Muscle layer of colon (tissue), 2 donors: ENCODE measurements around the gene CYP4F22.

Experiments
- H3K27ac ChIP-seq: one replicate; pipeline ENCODE4 v1.7.0; 2013; ENCODE audit warnings: low read depth, mild to moderate bottlenecking, low read length, moderate library complexity
- H3K27me3 ChIP-seq, 2 donors: one replicate each; pipeline ENCODE4 v1.7.0; 2013; ENCODE audit warnings: low read length in 2 of 2, mild to moderate bottlenecking in 2 of 2; ENCODE audit not compliant: insufficient read depth in 2 of 2, control insufficient read depth in 1 of 2
- H3K36me3 ChIP-seq: one replicate; pipeline ENCODE4 v1.7.0; 2013; ENCODE audit warnings: mild to moderate bottlenecking, low read length; ENCODE audit not compliant: insufficient read depth
- H3K4me1 ChIP-seq: one replicate; pipeline ENCODE4 v1.7.0; 2013; ENCODE audit warnings: mild to moderate bottlenecking, low read length; ENCODE audit not compliant: insufficient read depth
- H3K4me3 ChIP-seq, 2 donors: one replicate each; pipeline ENCODE4 v1.7.0; 2013; ENCODE audit warnings: low read length in 2 of 2, low read depth in 1 of 2, mild to moderate bottlenecking in 1 of 2, moderate library complexity in 1 of 2
- H3K9ac ChIP-seq: one replicate; pipeline ENCODE4 v1.7.0; 2013; ENCODE audit warnings: low read length
- H3K9me3 ChIP-seq: one replicate; pipeline ENCODE4 v1.7.0; 2013; ENCODE audit warnings: mild to moderate bottlenecking, low read length
- donor health status: abdominal sarcoma.
- donor health status: Adenocarcinoma of cecum.

The CYP4F22 gene

DNA sequence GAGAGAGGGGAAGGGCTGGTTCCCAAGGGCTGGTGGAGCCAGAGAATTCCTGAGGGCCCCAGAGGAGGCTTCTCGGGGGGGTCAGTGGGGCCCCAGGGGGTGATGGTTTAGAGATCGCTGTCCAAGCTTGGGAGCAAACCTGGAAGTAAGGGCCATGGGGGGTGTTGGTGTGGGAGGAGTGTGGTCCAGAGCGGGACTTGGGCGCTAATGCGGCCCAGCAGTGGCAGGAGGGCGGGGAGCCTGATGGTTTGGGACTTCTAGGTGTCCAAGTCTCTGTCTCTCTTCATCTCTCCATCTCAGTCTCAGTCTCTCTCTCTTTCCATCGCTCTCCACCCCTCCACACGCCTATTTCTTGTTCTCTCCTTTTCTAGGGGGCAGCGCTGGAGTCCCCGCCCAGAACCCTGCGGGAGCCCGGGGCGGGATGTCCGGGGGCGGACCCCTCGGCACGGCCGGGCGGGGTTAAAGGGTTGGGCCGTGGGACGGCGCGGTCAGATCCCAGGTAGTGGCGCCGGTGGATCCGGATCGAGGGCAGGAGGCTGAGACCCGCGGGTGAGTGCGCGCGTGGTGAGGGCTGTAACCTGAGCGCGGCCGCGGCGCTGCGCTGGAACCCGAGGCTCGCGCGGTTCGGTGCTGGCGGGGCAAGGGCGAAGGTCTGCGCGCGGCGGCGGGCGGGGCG lies at the start of gene CYP4F22:
TSS of gene CYP4F22 (plus strand) at position 491 of the 676 bp plus-strand sequence. CDS start 16,812 bp downstream, outside the sequence.
- H3K4me1 ChIP-seq = no peaks in the 10 kb centered on the region
- H3K36me3 ChIP-seq = no peaks in the 10 kb centered on the region
- no peaks in the 10 kb centered on the region for H3K9me3 ChIP-seq
- no peak within 1 kb of the TSS for H3K4me3 ChIP-seq
- peaks cover 6 to 31% of the 10 kb centered on the region in 2 donors for H3K27me3 ChIP-seq
- H3K27ac ChIP-seq = no peak within 1 kb of the TSS
- no peak within 1 kb of the TSS for H3K9ac ChIP-seq

DNA sequence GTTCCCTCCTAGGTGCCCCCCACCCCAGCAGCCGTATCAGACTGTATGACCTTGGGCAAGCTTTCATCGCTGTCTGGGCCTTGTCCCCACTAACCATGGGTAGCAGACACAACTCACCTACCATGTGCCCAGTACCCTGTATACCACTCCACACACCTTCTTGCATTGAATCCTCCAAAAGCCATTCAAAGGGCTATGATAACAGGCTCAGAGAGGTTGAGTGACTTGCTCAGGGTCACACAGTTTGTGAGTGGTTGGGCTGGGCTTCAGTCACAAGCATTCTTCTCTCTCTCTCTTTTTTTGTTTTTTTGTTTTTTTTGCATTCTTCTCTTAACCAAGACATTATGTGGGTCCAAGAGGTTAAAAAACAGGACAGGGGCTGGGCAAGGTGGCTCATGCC lies 46.6 kb upstream of the CYP4F22 start:
- H3K9me3 ChIP-seq = no peaks in the 10 kb centered on the region
- no peak overlapping the region for H3K4me3 ChIP-seq
- peaks cover 7 to 30% of the 10 kb centered on the region in 2 donors for H3K27me3 ChIP-seq
- H3K36me3 ChIP-seq = no peaks in the 10 kb centered on the region
- no peak overlapping the region for H3K9ac ChIP-seq
- no peaks in the 10 kb centered on the region for H3K4me1 ChIP-seq
- H3K27ac ChIP-seq = no peak overlapping the region

DNA sequence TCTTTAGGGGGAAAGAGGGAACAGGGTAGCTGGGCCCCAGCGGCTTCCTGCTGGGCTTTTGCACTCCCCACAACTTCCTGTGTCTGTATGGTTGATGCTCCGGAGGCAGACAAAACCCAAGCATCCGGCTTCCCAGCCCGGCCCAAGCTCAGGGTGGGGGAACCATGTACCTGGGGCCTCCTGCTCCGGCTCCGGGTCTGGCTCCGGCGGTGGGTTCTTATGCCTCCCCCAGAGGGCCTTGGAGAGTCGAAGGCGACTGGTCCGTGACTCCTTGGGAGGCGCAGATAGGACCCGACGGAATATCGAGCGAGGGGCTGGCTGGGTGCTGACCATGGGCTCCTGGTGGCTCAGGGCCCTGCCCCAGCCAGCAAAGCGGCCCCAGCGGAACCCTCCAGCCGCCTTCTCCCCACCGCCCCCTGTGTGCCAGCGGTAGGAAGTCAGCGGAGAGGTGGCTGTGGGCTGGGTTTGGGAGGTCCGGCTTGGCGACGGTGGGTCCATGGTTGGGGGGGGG lies 44.4 kb upstream of the CYP4F22 start:
- Histone ChIP-seq H3K4me1 (no peaks in the 10 kb centered on the region), H3K4me3 (no peak overlapping the region), H3K36me3 (no peaks in the 10 kb centered on the region), H3K27ac (no peak overlapping the region), H3K9me3 (no peaks in the 10 kb centered on the region), H3K9ac (no peak overlapping the region), H3K27me3 (peaks cover 10 to 22% of the 10 kb centered on the region in 2 donors)

DNA sequence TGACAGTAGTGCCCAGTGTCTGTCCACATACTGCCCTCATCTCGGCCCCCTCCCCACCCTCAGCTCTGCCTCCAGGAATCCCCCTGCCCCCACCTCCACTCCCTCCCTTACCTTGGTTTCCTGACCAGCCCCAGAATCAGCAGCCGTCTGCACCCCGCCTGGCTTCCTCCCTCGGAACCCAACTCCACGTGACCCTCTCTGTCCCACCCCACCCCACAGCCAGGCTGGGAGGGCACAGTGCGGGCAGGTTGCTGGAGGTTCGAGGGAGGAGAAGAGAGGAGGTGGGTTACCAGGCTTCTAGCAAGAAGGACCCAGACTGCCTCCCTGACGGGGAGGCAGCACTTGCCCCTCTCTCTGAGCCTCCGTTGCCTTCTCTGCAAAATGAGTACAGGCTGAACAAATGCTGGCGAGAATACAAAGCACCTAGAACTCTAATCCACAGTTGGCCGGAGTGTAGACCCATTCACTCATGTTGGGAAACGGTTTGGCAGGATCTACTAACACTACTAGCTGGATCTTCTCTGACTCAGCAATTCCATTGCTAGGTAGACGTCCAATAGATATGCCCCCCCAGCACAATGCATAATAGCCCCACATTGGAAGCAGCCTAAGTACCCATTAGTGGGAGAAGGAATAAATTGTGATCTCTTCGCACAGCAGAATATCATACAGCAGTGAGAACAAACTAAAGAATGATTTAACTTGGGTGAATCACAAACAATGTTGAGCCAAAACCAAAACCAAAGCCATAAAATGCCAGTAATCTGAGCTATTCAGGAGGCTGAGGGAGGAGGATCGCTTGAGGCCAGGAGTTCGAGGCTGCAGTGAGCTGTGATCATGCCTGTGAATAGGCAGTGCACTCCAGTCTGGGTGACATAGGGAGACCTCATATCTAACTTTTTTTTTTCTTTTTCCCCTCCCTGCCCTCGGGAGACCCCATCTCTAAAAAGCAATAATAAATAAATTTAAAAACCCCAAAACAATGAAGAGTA lies 43.6 kb upstream of the CYP4F22 start, which contains the start of gene RASAL3:
TSS of gene RASAL3 (minus strand) at position 151 of the 992 bp plus-strand sequence. CDS start 186 bp downstream, outside the sequence.
- H3K27me3 ChIP-seq = peaks cover 17 to 30% of the 10 kb centered on the region in 2 donors
- no peaks in the 10 kb centered on the region for H3K4me1 ChIP-seq
- H3K9ac ChIP-seq = no peak within 1 kb of the TSS
- no peak within 1 kb of the TSS for H3K27ac ChIP-seq
- H3K36me3 ChIP-seq = no peaks in the 10 kb centered on the region
- no peaks in the 10 kb centered on the region for H3K9me3 ChIP-seq
- H3K4me3 ChIP-seq = no peak within 1 kb of the TSS

DNA sequence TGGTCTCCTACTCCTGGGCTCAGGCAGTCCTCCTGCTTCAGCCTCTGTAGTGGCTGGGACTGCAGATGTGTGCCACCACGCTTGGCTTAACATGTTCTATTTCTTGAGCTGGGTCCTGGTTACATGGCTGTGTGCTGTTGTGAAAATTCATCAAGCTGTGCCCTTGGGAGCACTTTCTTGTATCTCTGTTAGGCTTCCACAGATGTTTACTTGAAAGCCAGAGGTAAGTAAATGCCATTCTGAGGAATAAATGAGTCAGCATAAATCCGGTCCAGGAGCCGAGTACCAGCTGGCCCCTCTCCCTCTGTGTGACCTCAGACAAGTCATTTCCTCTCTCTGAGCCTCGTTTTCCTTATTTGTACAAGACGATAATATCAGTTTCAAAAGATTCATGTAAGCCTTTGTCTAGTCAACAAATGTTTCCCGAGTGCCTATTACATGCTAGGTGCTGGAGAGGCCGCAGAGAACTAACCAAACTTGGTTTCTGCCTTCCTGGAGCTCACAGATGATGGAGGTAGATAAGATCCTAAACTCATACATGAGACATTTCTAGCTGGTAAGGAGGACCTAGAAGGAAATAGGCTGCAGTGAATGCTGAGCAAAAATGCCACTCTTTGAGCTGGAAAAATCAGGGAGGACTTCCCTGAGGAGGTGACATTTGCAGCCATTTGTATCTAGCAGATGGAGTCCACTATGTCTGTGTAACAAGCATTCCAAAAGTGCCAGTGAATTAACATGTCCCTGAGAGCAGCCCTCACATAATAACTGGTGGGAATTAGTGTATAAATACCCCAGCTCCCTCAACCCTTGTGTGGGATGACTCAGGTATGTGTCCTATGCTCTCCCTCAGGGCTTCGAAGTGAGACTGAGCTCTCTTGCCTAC lies 41.2 kb upstream of the CYP4F22 start:
- H3K27ac ChIP-seq = no peak overlapping the region

DNA sequence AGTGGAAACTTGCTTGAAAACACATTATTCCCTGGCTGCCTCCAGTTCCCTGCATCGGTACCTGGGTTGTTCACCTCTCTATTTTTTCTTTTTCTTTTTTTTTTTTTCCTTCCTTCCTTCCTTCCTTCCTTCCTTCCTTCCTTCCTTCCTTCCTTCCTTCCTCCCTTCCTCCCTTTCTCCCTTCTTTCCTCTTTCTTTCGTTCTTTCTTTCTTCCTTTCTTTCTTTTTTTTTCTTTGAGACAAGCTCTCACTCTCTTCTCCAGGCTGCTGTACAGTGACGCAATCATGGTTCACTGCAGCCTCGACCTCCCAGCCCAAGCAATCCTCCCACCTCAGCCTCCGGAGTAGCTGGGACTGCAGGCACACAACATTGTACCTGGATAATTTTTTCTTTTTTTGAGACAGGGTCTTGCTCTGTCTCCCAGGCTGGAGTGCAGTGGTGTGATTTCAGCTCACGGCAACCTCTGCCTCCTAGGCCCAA lies 40.6 kb upstream of the CYP4F22 start:
- H3K36me3 ChIP-seq = no peaks in the 10 kb centered on the region
- no peaks in the 10 kb centered on the region for H3K9me3 ChIP-seq
- H3K27ac ChIP-seq = no peak overlapping the region
- H3K4me3 ChIP-seq = no peak overlapping the region
- no peaks in the 10 kb centered on the region for H3K4me1 ChIP-seq
- no peak overlapping the region for H3K9ac ChIP-seq
- peaks cover 22 to 42% of the 10 kb centered on the region in 2 donors for H3K27me3 ChIP-seq

More for the DNA sequence above, 41.2 kb upstream of the CYP4F22 start:
- Histone ChIP-seq H3K9ac (no peak overlapping the region), H3K36me3 (no peaks in the 10 kb centered on the region), H3K4me3 (no peak overlapping the region), H3K4me1 (no peaks in the 10 kb centered on the region), H3K9me3 (no peaks in the 10 kb centered on the region), H3K27me3 (peaks cover 22 to 42% of the 10 kb centered on the region in 2 donors)

DNA sequence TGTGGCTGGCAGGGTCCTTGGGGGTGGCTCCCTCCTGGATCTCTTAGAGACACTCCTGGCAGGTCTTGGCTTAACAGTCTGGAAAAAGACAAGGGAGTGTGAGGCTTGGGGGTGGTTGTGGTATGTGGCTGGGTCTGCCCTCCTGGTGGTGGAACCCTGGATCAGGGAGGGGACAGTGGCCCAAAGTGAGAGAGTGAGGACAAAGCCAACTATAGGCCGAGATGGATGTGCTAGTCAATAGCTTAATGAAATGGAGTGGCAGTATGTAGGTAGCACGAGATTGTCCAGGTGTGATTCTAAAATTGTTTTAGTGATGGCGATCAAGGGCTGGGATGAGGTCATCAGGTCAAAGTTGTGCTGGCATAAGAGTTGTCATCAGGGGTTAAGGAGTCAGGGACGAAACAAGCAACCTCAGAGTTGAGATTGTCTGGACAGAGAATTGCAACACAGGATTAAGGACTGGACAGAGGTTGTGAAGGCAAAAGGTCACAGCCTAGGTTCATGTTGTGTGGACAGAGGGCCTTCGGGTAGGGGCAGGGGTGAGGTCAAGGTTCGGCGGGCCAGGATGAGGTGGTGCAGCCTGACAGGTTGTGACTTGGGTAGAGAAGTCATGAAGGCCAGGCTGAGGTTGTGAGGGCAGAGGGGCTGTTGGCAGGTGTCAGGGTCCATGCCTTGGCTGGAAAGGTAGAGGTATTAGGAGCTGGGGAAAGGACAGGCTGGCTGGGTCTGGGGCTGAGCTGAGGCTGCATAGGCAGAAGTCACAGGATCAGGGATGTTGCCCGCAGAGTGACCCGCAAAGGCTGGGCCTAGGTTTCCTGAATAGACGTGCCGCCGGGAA lies 39.4 kb upstream of the CYP4F22 start:
- no peaks in the 10 kb centered on the region for H3K9me3 ChIP-seq
- H3K9ac ChIP-seq = no peak overlapping the region
- no peak overlapping the region for H3K27ac ChIP-seq
- no peaks in the 10 kb centered on the region for H3K4me1 ChIP-seq
- H3K4me3 ChIP-seq = no peak overlapping the region
- H3K36me3 ChIP-seq = no peaks in the 10 kb centered on the region
- peaks cover 22 to 36% of the 10 kb centered on the region in 2 donors for H3K27me3 ChIP-seq

DNA sequence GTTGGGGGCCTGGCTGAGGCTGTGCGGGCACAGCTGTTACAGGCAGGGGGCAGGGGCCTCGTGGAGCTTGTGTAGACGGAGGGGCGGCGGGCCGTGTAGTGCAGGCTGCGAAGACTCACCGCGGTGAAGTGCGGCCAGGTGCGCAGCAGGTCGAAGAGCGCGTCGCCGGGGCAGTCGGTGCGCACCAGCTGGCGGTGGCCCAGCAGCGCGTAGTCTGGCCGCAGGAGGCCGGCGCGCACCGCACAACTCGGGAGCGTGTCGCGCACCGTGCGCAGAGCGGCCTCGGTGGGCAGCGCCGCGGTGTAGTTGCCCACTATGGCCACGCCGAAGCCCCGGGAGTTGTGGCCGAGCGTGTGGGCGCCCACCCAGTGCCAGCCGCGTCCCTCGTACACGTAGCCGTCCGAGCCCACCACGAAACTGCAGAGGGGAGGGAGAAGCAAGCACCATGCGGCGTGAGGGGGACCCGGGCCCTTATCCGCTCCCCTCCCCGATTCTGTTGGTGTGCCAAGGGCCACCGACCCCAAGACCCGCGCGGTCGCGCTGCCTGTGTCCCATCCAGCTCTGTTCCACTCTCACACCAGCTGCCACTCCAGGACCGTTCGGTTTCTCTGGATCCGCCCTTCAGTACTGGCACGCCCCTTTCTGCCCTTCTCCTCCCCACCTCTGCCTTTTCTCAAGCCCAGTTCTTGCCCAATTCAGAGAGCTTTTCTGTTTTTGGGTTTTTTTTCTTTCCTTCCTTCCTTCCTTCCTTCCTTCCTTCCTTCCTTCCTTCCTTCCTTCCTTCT lies 38.6 kb upstream of the CYP4F22 start:
- Histone ChIP-seq H3K4me3 (no peak overlapping the region), H3K9me3 (no peaks in the 10 kb centered on the region)

DNA sequence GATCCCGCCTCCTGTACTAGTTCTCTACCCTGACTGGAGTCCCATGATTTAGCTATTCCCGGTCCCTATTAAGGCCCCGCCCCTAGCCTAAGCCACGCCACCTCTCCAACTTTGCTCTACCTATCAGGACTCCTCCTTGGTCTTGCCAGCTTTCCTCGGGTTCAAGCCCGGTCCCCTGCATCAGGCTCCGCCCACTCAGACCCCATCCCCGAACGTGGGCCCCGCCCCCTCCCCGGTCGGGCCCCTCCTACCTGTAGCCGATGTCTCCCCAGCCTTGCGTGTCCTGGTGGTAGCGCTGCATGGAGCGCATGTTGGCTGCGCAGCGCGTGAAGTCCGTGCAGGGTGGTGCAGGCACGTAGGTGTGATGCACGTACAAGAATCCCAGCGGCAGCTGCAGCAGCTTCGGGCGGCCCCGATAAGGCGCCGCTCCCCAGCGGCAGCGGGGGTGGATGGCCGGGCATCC lies 36.7 kb upstream of the CYP4F22 start:
- Histone ChIP-seq H3K4me3 (no peak overlapping the region), H3K27ac (no peak overlapping the region), H3K4me1 (no peaks in the 10 kb centered on the region), H3K9me3 (no peaks in the 10 kb centered on the region), H3K9ac (no peak overlapping the region), H3K36me3 (no peaks in the 10 kb centered on the region), H3K27me3 (peaks cover 16 to 28% of the 10 kb centered on the region in 2 donors)

More for the DNA sequence above, 38.6 kb upstream of the CYP4F22 start:
- Histone ChIP-seq H3K27me3 (peaks cover 18 to 28% of the 10 kb centered on the region in 2 donors), H3K9ac (no peak overlapping the region), H3K27ac (no peak overlapping the region), H3K4me1 (no peaks in the 10 kb centered on the region), H3K36me3 (no peaks in the 10 kb centered on the region)
